Stimulated activated naive CD8-positive, alpha-beta T cell treated with anti-CD3 and anti-CD28 coated beads, Interleukin-15, amount 100 ng/mL, for 72 hours (primary cell): Measurements from ENCODE around the gene EHMT2.

ENCODE experiments used
- ATAC-seq: fragments of 150-1000 bp; cut with Tn5 transposase; 2 replicates; pipeline ENCODE4 v1.10.0; 2021; ENCODE audit warnings: mild to moderate bottlenecking, moderate library complexity
- DNase-seq, 2 donors: peaks; one replicate each; pipeline ENCODE4 v3.0.0; 2021 to 2022
- H3K27ac Mint-ChIP-seq, 2 donors: one replicate each; pipeline ENCODE4 v1.8.0; 2022; ENCODE audit warnings: mild to moderate bottlenecking in 2 of 2, mixed read lengths in 2 of 2, moderate library complexity in 2 of 2
- H3K27me3 Mint-ChIP-seq: one replicate; pipeline ENCODE4 v1.8.0; 2022; ENCODE audit warnings: mixed read lengths
- H3K4me1 Mint-ChIP-seq: one replicate; pipeline ENCODE4 v1.8.0; 2022; ENCODE audit warnings: mild to moderate bottlenecking, mixed read lengths
- H3K4me3 Mint-ChIP-seq, 2 donors: one replicate each; pipeline ENCODE4 v1.8.0; 2022; ENCODE audit warnings: mild to moderate bottlenecking in 2 of 2, mixed read lengths in 2 of 2, moderate library complexity in 1 of 2
- H3K9me3 Mint-ChIP-seq, 2 donors: one replicate each; pipeline ENCODE4 v1.8.0; 2022; ENCODE audit warnings: mixed read lengths in 2 of 2

Gene EHMT2

DNA sequence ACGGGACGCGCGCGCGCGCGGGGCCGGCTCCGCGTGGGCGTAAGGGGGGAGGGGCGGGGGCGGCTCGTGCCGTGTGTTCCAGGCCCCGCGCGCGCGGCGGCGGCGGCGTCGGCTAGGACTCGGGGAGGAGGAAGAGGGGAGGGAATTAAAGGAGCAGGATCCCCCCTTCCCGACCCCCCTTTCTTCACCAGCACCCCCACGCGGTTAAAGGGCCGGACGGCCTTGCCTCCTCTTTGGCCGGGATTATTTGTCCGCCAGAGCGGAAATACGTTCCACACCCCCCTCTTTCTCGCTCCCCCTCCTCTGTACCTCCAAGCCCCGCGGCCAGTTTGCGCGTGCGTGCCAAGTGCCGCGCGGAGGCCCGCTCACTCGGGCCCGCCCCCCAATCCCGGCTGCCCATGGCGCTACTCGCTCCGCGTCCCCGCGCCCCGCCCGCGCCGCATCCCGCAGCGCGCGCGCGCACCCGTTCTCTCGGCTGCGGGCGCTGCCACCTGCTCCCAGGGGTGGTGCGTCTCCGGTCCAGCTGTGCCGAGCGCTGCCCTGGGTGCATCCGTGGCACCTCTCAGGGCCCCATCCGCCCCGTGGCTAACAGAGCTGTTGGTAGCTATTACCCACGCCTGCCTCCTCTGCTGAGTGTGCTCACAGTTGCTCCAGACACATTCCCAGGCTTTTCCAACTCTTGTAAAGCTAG lies 4.6 kb upstream of the EHMT2 start, which contains the start of gene ZBTB12:
TSS of gene ZBTB12 (minus strand) at position 134 of the 691 bp plus-strand sequence. CDS start 781 bp downstream, outside the sequence.
- H3K4me3 Mint-ChIP-seq, result peak within 1 kb of the TSS; percentile 75 to 90
- peaks cover 41% of the 10 kb centered on the region for H3K4me1 Mint-ChIP-seq
- peak within 1 kb of the TSS; percentile 92 to 97 for H3K27ac Mint-ChIP-seq
- peak; percentile 87 to 91 for DNase-seq
- no peaks in the 10 kb centered on the region for H3K9me3 Mint-ChIP-seq
- peaks cover 10% of the 10 kb centered on the region for H3K27me3 Mint-ChIP-seq
- peak; percentile 78 for ATAC-seq

DNA sequence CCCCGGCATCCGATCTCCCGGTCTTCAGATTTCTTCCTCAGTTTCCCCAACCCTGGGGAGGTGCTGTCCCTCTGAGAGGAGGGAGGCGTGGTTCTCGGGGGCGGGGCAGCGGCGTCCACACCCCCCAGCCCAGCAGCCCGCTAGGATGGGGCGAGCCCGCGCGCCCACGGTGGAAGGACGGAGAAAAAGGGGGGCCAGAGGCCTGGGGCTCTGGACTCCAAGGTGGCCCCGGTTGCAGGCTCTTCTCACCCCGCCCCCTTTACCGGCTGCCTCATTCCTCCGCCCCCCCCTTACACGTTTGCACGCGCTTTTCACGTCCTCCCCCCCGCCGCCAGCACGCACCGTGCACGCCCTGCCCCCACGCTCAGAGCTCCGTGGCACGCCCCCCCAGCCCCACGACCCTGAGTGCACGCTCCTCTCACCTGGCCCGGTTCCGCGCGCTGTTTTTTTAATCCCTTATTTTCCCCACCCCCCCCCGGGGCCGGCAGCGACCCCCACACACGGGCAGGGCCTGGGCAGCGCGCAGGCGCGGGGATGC lies 4.0 kb upstream of the EHMT2 start:
- peak; percentile 19 for ATAC-seq
- Mint-ChIP-seq H3K9me3 (no peaks in the 10 kb centered on the region), H3K4me3 (peak overlapping the region; percentile 75 to 90), H3K27me3 (peaks cover 6% of the 10 kb centered on the region), H3K4me1 (peaks cover 44% of the 10 kb centered on the region), H3K27ac (peak overlapping the region in 1 of 2 donors; percentile 71)
- peak; percentile 61 to 64 for DNase-seq

DNA sequence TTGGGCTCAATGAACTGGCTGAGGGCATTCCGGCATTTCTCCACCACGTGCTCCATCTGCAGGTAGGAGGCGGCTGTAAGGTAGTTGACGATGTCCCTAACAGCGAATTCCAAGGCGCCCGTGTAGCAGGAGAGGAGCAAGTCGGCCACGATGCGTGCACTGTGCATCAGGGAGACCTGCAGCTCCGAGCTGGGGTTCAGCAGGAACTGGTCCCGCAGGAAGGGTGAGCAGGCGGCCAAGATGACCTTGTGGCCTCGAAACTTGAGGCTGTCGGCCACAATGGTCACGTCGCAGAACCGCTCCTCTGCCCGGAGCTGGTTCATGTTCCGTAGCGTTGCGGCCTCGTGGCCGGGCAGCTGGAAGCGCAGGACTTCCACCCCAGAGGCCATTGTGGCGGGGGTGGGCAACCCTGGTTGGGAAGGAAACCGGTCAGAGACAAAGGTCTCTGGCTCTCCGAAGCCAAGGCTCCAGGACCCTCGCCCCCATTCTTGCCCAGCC lies 3.5 kb upstream of the EHMT2 start:
- H3K27me3 Mint-ChIP-seq, result peaks cover 1% of the 10 kb centered on the region
- peak overlapping the region in 1 of 2 donors; percentile 71 for H3K27ac Mint-ChIP-seq
- H3K4me1 Mint-ChIP-seq, result peaks cover 50% of the 10 kb centered on the region
- H3K9me3 Mint-ChIP-seq, result no peaks in the 10 kb centered on the region
- H3K4me3 Mint-ChIP-seq, result peak overlapping the region; percentile 75 to 90
- ATAC-seq, result no peak
- no peak for DNase-seq

DNA sequence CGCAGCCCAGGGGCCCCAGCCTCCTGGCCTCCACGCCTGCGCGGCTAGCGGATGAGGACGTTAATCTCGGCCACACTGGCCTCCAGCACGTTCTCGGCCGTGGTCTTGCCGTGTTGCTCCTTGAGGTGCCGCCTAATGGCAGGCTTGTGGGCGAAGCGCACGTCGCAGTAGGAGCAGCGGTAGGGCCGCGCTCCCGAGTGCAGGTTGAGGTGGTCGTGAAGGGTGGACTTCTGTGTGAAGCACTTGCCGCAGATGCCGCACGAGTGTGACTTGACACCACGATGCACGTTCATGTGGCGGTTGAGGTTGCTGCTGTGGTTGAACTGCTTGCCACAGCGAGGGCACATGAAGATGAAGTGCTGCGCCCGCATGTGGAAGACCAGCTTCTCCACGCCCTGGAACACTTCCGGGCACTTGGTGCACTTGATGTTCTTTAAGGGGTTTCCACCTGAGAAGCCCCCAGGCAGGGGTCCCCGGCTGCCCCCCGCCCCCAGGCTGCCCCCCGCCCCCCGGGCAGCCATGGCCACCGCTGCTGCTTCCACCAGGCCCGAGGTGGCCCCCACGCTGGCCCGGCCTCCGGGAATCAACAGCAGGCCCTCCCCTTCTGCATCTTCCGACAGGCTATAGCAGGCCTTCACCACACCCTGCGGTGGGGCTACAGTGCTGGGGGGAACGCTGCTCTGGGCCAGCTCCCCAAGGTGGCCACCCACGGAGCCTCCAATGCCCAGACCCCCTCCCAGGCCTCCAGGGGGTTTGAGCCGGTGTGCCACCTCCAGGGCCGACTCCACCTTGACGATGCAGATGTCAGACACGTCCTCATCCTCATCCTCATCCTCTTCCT lies 2.6 kb upstream of the EHMT2 start:
- Mint-ChIP-seq H3K27me3 (no peaks in the 10 kb centered on the region), H3K9me3 (no peaks in the 10 kb centered on the region), H3K4me3 (peak overlapping the region; percentile 60 to 86)

GRCh38 chr6:31899215-31899614 lies 1.7 kb upstream of the EHMT2 start:
- Mint-ChIP-seq H3K27ac (peak overlapping the region in 1 of 2 donors; percentile 69), H3K9me3 (no peaks in the 10 kb centered on the region), H3K4me3 (peak overlapping the region; percentile 60 to 86), H3K4me1 (peaks cover 56% of the 10 kb centered on the region), H3K27me3 (no peaks in the 10 kb centered on the region)
- ATAC-seq (no peak), DNase-seq (no peak)

More for the DNA sequence above, 2.6 kb upstream of the EHMT2 start:
- Mint-ChIP-seq H3K4me1 (peaks cover 56% of the 10 kb centered on the region), H3K27ac (no peak overlapping the region)
- ATAC-seq, result no peak
- DNase-seq, result no peak

DNA sequence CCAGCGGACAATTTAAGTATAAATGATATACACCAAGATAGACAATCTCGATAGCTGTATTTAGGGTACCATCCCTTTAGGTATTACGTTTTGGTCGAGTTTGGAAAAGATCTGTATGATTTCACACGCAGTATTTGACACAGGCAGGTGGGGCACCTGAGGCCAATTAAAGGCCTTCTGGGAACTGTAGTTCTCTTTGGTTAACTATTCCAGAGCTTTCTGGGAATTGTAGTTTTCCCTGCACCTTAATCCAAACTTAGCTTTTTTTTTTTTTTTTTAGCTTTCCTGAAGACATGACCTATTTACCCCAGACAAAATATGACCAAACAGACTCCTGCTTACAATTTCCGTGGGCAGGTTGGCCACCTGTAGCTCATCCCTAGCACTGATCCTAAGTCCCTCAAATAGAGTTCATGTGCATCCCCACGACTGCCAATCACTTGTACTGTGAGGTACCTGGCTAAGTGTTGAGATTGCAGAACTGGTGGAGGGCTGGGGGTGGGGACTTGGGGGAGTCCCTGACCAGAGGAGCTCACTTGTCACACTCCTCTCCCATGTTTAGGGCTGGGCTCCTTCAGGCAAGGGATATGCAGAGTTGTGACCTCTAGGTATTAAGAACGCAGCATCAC lies 999 bp upstream of the EHMT2 start:
- H3K27me3 Mint-ChIP-seq, result no peaks in the 10 kb centered on the region
- H3K4me1 Mint-ChIP-seq, result peaks cover 56% of the 10 kb centered on the region
- DNase-seq (no peak), ATAC-seq (peak; percentile 3)
- no peaks in the 10 kb centered on the region for H3K9me3 Mint-ChIP-seq
- H3K27ac Mint-ChIP-seq, result peak overlapping the region; percentile 79 to 97
- peak overlapping the region; percentile 86 to 96 for H3K4me3 Mint-ChIP-seq

DNA sequence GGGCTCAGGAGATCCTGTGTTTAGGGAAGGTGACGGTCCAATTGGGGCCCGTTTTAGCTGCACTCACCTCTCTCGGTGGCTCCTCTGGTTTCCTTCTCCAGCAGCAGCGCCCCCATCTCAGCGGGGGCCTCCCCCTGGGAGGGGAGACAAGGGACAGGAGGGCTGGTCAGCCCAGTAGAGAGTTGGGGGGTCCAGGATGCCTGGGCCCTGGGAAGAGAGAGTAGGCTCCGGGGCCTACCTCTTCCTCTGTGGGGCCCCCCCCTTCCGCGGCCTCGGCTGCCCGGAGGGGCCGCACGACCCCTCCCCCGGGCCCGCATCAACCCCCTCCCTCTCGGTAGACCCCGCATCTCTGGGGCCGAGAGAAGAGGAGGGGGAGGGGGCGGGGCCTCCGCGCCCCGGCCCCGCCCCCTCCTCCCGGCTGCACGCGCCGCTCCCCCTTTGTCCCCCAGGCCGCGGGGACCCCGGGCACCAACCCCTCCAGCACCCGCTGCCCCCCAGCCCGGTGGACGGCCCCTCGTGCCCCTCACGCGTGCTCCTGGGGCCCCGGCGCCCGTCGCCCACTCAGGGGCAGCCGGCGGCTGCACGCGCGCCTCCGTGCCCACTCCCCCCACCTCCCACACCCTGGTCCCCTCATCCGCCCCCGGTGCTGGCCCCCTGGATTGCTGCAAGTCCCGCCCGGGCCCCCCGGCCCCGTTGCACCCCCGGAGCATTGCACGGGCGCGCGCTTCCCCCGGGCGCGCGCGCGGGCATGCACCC lies 464 bp downstream of the EHMT2 start:
- H3K27me3 Mint-ChIP-seq, result no peaks in the 10 kb centered on the region
- DNase-seq (peak in 1 of 2 donors; percentile 28), ATAC-seq (peak; percentile 10)
- H3K9me3 Mint-ChIP-seq, result no peaks in the 10 kb centered on the region
- peak overlapping the region; percentile 92 to 97 for H3K4me3 Mint-ChIP-seq
- peaks cover 46% of the 10 kb centered on the region for H3K4me1 Mint-ChIP-seq
- H3K27ac Mint-ChIP-seq, result peak overlapping the region; percentile 87 to 98

DNA sequence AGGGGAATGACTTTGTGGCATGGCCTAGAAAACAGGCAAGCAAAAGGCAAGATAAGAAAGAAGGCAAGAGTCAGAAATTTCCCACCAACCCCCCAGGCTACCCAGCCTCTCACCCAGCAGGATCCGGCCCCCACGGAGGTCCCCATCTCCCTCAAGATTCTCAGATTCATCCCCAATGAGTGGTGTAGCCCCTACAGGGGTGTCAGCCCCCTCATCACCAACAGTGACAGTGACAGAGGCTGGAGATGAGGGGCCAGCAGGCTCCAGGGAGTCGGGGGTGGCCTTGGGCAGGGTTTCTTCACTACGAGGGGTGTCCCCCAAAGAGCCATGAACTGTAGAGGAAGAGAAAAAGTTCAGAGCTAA lies 1.0 kb downstream of the EHMT2 start:
- Mint-ChIP-seq H3K27ac (peak overlapping the region; percentile 87 to 98), H3K27me3 (no peaks in the 10 kb centered on the region), H3K4me3 (peak overlapping the region; percentile 92 to 97), H3K4me1 (peaks cover 45% of the 10 kb centered on the region), H3K9me3 (no peaks in the 10 kb centered on the region)
- ATAC-seq (no peak), DNase-seq (no peak)

DNA sequence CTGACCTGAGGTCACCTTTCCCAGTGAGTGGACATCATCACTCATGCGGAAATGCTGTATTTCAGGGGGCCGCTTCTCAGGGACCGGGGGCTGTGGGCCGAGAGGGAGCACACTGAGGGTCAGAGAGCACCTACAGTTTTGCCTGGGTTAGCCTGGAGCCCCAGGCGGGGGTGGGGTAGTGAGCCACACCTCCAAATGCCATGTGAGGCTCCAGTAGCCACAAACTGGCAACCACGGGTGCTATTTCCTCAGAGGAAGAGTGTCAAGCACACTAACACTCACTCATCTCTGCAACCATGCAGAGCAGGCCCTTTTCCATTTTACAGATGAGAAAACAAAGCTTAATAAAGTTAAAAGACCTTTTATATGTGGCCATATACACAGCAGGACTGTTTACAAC lies 4.7 kb downstream of the EHMT2 start:
- H3K4me1 Mint-ChIP-seq, result peaks cover 15% of the 10 kb centered on the region
- DNase-seq (no peak), ATAC-seq (no peak)
- H3K9me3 Mint-ChIP-seq, result no peaks in the 10 kb centered on the region
- H3K27me3 Mint-ChIP-seq, result no peaks in the 10 kb centered on the region
- no peak overlapping the region for H3K4me3 Mint-ChIP-seq
- H3K27ac Mint-ChIP-seq, result peak overlapping the region; percentile 38 to 80

DNA sequence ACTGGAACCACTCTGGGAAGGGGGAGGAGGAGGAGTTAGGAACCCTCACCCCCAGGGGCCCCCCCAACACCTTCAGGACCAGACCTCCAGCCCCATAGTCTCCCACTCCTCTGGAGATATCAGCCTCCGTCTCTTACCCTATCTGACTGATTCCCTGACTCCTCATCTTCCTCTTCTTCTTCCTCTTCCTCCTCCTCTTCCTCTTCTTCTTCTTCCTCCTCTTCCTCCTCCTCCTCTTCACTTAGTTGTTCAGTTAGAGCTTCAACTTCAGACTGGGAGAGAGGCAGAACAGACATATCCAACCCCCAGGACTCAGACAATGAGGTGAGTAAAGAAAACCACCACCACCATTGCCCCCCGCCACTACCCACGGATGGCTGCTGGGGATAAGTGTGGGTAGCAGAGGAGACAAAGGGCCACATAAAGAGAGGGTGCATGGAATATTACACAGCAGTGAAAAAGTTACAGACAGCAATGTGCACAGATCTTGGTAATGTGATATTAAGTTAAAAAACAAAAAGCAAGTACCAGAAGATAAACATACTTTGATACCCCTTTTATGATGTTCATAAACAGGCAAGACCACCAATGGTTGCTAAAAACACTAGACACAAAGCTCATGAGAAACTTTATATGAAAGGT lies 8.0 kb downstream of the EHMT2 start:
- ATAC-seq (no peak), DNase-seq (no peak)
- no peaks in the 10 kb centered on the region for H3K27me3 Mint-ChIP-seq
- no peak overlapping the region for H3K4me3 Mint-ChIP-seq
- peak overlapping the region in 1 of 2 donors; percentile 45 for H3K27ac Mint-ChIP-seq
- H3K9me3 Mint-ChIP-seq, result no peaks in the 10 kb centered on the region
- H3K4me1 Mint-ChIP-seq, result no peaks in the 10 kb centered on the region

DNA sequence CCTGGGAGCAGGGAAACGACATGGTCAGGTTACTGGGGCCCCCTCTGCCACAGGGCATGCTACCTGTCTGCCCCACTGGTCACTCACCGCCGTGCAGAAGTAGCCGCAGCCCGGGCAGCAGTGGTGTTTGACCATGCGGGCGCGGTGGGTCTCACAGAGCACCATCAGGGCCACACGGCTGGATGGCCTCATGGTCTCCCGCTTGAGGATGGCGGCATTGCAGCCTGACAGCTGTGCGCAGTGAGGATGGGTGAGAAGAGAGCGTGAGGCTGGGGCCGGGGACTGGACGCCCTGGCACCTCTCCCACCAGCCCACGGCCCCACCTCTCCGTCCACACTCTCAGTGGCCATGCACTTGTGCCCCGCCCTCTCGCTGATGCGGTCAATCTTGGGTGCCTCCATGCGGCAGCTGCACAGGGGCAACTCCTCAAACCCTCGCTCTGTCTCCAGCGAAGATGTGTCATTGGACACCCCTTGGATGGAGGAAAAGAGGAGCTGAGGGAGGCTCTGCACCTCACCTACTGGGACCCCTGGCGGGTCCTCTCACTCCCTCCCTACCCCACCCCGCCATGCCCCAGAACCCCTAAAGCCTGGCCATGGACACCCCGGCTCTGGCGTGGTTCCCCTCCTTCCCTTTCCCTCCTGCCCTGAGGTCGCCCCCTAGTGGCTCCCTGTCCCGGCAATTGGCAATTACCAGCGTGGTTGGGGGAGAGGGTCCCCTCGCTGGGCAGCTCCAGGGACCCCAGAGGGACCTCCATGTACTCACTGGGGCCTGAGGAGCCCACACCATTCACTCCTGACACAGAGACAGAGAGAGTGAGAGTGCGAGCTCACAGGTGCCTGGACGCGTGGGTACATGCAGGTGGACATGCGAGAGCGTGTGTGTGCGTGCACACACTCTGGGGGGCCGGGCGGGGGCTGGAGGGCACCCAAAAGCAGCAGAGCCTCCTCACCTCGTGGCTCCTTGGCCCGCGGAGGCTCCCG lies 8.9 kb downstream of the EHMT2 start:
- no peaks in the 10 kb centered on the region for H3K27me3 Mint-ChIP-seq
- peak overlapping the region in 1 of 2 donors; percentile 27 for H3K27ac Mint-ChIP-seq
- H3K4me1 Mint-ChIP-seq, result no peaks in the 10 kb centered on the region
- DNase-seq, result peak; percentile 32 to 39
- no peaks in the 10 kb centered on the region for H3K9me3 Mint-ChIP-seq
- ATAC-seq, result peak; percentile 52
- H3K4me3 Mint-ChIP-seq, result no peak overlapping the region

DNA sequence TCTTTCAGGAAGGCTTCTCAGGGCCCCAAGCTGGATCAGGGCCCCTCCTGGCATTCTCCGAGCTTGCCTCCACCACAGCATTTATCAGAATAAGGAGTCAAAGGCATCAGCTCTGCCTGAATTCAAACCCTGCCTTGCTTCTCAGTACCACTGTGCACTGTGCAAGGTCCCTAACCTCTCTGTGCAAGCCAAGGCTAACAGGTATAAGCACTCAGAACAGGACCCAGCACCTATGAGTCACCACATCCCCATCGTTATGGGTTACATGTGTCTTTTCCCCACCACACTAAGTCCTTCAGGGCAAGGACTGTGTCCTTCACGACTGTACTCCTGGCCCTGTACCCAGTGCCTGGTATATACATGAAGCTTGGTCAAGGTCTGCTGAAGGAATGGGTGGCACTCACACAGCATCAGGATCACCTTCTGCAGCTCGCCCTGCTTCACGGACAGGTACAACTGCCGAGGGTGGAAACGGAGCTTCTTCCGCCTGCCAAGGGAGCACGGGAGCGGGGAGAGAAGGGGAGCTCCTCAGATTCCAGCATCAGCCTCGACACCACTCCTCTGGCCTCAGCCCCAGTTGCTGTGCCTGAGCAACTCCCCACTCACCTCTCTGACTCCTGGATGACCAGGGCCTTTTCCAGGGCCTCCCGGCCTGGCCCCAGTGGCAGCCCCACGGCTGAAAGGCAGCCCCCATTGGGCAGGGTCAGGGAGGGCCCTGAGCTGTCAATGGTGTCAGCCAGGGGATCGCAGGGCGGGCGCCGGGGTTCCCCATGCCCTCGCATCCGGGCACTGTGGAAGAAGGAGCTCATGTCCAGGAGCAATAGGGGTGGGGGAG lies 10.1 kb downstream of the EHMT2 start:
- H3K4me1 Mint-ChIP-seq, result no peaks in the 10 kb centered on the region
- H3K27me3 Mint-ChIP-seq, result no peaks in the 10 kb centered on the region
- DNase-seq (no peak), ATAC-seq (peak; percentile 31)
- no peaks in the 10 kb centered on the region for H3K9me3 Mint-ChIP-seq
- no peak overlapping the region for H3K4me3 Mint-ChIP-seq
- H3K27ac Mint-ChIP-seq, result peak overlapping the region; percentile 76

- no peak overlapping the region for H3K27ac Mint-ChIP-seq
- H3K4me3 Mint-ChIP-seq, result no peak overlapping the region
- H3K27me3 Mint-ChIP-seq, result no peaks in the 10 kb centered on the region
- H3K9me3 Mint-ChIP-seq, result no peaks in the 10 kb centered on the region
- no peaks in the 10 kb centered on the region for H3K4me1 Mint-ChIP-seq
- DNase-seq, result no peak
- ATAC-seq, result no peak
Observed at GRCh38 chr6:31886541-31886991, 10.9 kb downstream of the EHMT2 start.
